Measurements from ENCODE around the gene SMOC2.

Gene SMOC2

DNA sequence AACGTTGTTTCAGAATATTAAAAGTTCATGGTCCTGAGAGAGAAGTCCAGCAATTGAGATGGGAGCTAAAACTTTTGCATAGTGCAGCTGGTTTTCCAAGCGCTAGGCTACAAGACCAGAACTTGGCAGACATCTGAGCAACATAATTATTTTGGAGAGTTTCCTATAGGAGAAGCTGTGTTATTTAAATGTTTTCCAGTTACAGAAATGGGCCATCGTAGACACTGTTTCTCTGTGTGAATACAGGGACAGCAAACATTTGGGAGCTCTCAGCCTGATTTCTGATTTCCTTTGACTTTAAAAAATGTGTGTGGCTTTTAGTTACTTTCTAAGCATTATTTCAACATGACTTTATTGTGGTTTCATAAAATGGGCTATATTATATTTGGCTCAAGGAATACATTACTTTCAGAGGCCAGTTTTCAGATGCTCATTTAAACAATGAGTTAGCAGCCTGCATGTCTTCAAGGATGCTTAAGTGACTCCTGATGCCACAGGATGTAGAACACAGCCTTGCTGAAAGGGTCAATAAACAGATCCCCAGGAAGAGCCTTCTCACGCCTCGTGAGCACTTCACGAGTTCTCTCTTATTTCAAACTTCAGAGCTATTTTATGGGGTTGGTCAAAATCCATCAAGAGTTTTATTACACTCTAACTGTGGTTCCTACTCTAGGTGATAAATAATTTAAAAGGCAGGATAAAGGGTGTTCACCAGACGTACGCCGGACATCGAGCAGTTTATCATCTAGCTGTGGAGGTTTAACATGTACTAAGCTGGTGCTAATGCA is 193.8 kb downstream of the SMOC2 start:
- no peak for DNase-seq

DNA sequence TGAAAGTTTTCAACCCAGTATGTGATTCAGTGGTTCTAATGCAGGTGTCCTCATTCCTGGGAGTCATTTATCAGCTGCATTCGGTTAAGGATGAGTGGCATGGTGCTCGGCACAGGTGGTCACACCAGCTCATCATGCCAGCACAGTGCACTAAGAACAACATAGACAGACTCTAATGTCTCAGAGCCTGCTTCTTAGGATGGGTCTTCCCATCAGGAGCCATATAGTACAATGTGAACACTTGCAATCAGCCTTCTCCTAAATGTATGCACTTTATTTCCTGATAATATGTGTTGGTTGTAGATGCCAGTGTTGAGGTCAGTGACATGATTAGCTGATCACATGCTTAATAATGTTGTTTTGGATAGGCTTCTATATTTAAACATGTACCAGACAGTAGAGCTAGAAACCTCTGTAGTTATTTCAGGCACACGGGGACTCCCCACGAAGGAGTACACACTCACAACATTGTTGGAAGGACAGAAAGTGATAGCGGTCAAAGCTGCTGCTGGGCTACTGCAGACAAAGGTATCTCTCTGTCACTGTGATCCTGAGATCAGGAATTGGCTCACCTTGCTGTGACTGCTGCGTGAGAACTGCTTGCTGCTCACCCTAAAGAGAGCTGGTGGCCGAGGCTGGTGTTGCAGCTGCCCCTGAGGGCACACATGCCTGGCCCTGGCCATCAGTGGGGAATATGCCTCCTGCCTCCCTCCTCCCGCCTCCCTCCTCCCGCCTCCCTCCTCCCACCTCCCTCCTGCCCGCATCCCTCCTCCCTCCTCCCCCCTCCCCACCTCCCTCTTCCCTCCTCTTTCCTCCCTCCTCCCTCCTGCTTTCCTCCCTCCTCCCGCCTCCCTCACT is 195.4 kb downstream of the SMOC2 start:
- no peak for DNase-seq

DNA sequence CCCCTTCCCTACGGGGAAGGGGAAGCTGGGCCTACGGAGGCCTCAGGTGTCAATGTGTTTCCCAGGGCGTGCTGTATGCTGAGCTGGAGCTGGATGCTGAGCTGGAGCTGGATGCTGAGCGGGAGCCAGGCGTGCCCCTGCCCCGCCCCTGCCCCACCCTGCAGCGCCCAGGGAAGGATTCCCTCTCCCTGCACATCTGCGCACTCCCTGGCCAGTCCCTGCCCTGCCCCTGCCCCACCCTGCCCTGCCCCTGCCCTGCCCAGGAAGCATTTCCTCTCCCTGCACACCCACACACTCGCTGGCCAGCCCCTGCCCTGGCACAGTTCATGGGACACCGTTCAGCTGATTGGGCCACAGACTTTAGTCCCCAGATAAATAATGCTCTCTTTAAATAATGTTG is 196.8 kb downstream of the SMOC2 start:
- no peak for DNase-seq

DNA sequence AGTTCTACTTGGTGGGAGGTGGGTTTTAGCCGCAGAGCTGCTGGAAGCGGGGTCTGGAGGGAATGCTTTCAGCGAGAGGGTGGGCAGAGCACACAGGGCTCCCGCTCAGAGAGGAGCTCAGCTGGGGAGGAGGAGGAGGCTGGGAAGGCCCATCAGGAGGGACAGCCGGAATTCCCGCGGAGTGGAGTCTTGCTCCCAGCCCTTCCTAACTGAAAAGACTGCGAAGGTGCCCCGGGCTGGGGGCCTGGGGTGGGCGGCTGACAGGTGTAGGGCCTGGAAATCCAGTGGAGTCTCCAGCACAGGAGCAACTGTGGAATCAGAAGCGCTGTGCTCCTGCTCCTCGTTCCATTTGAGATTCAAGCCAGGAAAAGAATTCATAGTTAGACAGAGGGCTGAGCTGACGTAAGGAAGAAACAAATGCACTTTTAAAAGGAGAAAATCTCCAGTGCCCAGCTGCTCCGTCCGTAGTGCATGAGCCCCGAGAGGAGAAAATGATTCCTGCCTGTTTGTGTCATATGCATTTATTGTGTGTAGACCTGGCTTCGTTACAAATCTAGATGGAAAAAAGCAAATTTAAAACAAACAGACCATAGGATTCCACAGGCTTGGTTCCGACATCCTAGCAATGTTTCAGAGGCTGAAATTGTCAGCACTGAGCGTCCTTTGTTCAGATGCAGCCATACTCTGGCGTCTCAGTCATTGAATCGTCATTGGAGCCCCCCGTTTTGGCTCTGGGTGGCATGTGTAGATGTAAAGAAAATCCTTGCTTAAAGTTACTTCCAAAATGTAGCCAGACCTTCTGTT is 197.7 kb downstream of the SMOC2 start:
- DNase-seq: no peak

DNA sequence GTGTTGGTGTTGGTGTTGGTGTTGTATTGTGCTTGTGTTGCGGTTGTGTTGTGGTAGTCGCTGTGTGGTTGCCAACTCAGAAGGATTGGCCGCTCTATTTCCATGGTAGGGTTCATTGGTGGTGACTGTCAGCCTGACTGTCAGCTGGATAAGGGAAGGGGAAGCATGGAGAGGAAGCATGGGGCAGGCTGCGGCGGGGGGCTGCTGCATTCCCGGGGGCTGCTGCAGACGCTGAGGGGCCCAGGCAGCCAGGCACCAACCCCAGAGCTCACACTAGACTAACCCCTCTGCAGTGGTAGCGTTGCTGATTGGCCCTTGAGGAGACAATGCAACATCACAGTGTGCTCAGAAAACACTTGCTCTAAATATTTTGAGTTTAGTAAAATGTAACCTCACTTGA is 199.2 kb downstream of the SMOC2 start:
- DNase-seq: no peak

DNA sequence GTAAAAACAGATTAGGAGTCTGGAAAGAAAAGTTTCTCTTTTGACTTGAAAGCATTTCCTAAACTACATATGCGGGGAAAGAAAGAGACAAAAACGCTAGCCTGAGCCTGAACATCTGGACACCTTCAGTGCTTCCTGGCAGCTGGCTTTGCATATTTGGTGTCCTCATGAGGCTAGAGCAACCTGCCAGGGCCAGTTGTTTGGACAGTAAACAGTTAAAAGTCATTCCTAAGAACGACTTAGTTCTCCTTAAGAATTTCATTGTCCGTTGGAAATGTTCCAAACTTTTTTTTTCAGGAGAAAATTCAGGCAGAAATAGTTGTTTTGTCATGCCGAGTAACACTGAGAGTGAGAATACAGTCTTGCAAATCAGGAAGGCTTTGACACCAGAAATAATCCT is 199.8 kb downstream of the SMOC2 start:
- no peak for DNase-seq

DNA sequence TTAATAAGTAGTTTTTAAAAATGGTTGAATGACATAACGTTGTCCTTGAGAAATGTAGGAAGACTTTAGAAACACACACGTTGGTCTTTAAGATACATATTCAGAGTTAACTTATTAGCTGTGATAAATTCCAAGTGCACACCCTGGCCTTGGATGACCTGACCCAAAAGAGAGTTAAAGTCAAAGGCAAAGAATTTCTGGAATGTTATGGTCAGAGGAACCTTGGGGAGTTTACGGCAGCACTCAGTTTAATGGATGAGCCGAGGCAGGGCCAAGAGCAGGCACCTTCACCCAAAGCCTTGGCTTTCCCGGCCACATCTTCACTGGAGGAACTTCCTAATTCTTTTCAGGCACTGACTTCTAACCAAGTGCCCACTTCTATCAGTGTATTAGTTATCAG is 200.5 kb downstream of the SMOC2 start:
- no peak for DNase-seq

DNA sequence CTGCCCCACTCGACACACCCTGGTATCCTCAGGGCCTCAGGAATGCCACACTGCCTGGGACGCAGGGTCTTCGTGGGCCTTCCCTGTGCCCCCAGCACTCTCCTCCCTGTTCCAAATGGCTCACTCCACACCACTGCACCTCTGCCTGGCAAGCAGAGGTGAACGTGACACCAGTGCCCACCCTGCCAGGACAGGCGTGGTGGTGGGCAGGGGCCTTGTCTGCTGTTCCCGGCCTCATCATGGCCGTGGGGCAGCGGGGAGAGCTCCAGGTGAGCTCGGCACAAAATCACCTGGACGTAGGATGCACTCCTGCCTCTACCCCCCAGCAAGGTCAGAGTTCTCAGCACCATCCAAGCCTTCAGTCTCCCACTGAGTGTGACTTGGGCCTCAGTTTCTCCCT is 202.4 kb downstream of the SMOC2 start:
- DNase-seq: no peak

DNA sequence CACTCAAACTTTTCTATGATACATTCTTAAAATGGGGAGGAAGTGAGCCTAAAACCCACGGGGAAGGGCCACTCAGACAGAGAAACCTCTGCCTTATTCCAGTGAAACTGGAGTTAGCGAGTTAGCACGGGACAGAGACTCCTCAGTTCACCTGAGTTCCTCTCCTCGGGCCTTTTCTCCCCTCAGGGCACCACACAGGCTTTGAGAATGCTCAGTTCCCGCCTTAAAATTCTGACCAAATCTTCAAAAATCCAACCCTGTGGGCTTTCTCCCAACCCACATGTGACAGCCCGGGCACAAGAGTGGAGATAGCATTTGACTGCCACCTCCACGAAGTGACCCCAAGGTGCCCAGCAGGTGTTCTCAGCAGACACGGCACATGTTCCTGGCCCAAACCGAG is 204.3 kb downstream of the SMOC2 start:
- no peak for DNase-seq

DNA sequence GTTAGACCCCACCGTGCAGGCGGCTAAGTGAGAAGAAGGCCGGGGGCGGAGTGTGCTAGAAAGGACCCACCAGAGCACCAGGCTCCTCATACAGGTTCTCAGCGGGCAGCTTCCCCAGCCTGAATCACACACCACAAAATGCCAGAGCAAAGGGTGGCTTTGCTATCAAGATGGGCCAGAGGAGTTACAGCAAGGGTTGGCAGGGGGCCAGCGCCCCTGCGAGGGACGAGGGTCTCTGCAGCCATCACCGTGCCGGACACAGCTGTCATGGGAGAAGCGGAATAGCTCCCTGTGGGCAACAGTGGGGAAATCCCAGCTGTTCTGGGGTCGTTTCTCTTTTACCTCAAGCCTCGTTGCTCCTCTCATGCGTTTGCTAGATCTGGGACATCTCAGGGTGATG is 206.3 kb downstream of the SMOC2 start:
- DNase-seq: no peak

DNA sequence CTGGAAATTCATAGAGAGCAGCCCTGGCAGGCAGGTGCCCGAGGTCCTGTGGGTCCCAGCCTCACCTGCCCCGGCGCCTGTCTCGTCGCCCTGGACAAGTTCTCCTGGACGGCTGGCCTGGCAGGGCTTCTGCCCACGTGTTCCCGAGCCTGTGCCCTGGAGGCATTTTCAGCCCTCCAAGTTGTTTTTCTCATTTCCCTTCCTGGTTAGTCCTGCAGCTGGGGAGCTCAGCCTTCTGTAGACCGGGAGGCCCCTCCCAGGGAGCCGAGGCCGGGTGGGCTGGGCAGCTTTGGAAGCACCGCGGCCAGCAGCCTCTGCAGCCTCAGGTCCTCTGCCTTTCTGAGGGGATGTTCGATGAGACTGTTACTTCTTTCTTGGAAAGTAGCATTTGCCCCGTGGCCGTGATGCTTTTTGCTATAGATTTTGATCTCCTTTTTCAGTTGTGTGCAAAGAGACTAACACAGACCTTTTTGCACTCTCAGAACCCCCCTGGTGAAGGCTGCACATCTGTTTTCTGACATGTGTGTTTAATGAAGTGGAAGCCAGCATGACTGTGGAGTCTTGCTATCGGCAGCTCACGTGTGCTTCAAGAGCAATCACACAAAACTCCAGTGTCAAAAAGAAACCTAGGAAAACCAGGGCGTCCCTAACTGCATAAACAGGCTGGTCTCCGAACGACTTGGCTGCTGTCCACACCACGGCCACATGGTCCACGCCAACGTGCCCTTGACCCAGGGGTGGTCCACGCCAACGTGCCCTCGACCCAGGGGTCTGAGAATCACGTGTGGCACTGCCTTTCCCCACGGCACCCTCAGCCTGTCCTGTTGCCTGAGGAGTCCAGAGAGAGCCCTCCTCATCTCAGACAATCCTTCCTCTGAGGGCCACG is 207.5 kb downstream of the SMOC2 start:
- no peak for DNase-seq

DNA sequence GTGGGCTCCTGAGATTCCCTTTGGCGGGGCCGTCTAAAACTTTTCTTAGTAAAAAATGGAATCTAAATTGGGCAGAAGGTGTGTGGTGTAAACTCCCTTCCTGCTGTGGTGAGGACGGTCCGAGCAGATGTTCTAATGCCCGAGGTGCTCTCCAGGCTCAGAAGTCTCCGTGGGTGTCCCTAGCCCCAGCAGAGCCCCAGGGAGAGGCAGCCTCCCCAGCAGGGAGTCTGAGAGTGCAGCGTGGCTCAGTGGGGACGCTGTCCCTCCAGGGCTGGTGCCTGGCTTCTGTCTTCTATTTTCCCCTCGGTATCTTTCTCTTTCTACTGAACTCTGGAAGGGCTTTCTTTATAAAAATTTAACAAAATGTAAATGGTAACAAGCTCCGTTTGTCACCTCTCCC is 208.2 kb downstream of the SMOC2 start:
- DNase-seq: no peak

DNA sequence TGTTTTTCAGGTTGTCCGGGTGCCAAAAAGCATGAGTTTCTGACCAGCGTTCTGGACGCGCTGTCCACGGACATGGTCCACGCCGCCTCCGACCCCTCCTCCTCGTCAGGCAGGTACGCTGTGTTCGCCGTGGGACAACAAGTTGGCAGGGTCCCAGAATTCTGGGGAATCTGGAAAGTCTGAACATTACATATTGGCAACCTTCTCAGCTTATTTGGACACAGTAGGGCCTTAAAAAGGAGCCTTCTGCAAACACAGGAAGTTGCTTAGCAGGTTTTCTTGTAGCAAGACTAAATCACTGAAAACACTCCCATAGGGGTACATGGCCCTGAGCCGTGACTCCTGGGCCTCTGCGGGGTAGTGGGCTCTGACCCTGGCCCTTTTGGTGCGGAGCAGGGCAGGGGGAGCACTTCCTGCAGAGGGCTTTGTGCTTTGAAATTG is 209.7 kb downstream of the SMOC2 start:
- no peak for DNase-seq

DNA sequence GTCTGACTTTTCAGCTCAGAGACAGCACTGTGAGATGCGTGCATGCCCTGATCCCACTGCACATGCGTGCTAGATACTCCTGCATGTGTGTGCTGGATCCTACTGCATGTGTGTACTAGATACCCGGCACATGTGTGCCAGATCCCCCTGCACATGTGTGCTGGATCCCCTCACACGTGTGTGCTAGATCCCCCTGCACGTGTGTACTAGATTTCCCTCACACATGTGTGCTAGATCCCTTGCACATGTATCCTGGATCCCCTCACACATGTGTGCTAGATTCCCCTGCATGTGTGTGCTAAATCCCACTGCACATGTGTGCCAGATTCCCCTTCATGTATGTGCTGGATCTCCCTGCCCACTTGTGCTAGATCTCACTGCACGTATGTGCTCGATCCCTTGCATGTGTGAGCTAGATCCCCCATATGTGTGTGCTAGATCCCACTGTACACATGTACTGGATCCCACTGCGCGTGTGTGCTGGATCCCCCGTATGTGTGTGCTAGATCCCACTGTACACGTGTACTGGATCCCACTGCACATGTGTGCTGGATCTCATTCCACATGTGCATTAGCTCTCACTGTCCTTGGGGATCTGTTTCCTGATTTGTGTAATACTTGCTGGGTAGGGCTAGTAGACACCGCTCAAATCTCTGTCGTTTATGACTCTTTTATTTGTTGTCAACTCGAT is 214.6 kb downstream of the SMOC2 start:
- no peak for DNase-seq

DNA sequence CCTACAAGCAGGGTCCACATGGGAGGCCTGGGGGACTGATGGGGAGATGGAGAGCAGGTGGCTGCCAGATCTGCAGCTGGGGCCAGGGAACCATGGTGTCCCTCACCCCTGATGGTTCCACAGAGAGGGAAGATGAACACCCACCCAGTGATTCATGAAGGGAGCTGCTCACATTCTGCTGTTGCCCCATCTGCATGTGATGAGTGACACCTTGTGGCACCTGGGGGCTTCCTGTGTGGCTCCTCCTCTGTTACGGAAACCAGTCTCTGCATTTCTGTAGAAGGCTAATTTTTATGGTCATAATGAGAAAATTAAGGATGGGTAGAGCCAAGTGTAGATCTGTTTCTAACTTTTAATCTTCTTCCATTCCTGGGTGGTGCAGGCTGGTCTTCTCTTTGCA is 217.1 kb downstream of the SMOC2 start:
- no peak for DNase-seq

DNA sequence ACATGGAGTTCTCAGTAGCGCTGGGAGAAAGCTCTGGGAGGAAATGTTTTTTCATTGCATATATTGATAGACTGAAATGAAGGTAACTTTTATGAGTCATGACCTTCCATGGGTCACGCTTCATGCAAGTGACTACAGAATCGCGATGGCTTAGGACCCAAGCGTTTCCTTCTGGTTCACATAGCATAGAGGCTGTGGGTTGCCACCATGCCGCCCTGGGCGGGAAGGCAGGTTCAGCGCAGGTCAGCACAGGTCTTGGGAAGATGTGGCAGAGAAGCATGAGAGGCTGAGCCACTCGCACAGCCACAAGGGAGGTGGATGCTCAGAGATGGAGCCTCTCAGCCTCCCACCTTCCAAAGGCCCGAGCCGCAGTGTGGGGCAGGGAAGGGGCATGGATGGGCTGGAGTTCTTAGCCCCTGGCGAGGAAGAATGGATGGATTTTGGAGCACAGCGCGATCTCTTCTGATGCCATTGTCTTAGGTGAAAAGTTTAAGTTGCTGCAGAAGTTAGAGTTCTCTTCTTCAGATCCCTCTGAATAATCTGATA is 219.5 kb downstream of the SMOC2 start:
- DNase-seq: no peak

DNA sequence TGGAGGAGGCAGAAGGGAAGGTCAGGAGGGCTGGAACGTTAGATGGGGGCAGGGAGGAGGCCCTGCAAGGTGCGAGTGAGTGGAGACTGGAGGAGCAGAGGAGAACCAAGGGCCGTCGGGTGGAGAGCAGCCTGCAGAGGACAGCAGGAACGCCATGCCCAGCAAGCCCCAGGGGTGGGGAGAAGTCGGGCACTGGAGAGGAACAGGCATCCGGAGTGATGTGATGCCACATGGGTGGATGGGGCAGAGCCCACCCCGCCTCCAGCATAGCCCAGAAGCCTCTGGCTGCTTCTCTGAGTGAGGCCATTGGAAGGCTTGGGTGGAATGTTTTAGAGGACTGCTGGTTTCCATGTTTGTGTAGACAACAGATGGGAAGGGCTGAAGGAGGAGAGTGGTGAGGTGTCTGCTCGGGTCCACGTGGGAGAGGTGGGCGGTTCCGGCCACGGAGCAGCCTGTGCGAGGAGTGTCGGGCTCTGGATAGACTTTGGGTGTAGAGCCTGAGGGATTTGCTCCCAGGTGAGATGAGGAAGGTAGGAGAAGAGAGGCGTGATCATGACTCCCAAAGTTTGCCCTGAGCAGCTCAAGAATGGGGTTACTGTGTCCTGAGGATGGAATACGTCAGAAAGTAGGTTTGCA is 221.4 kb downstream of the SMOC2 start:
- no peak for DNase-seq

DNA sequence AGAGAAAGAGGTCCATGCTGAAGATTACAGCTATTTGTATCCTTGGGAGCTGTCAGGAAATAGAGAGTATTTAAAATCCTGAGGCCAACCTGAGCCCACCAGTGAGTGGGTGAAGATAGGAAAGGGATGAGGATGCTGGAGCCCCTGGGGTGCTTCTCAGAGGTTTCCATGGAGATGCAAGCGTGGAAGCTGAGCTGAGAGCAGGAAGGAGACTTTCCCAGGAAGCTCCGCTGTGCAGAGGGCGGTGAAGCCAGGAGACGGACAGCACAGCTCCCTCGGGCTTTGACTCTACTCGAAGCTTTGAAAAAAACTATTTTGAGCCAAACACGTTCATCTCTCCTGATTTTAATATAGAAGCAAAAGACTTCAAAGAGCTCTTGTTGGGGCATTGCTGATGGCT is 222.1 kb downstream of the SMOC2 start:
- no peak for DNase-seq

DNA sequence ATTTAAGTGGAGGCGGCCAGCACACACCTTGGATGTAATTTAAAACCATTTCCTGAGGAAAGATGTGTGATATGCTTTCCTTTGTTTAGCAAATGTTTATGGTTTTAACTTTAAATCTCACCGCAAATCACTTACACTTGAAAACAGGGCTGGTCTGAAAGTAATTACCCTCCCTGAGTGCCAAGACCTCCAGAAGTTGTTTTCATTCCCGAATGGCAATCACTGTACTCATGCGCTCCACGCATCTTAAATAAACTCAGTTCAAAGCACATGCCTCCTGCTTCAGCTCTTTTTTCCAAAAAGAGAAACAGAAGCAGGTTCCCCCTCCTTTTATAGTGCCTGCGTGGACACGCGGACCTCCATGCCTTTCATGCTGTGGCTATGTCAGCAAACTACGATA is 224.0 kb downstream of the SMOC2 start:
- DNase-seq: no peak

DNA sequence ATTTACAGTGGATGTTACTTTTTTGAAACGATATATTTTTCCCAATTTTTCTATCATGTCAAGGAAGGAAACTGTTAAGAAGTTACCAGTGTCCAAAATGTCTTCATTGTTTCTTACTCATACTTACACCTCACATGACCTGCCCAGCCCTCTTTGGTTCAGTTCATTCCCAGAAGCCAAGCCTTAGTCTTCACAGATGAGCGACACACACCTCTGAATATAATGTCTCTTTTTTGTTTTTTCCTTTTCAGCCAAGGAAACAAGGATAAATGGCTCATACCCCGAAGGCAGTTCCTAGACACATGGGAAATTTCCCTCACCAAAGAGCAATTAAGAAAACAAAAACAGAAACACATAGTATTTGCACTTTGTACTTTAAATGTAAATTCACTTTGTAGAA is 225.2 kb downstream of the SMOC2 start:
- DNase-seq: no peak

Measured in central memory CD4-positive, alpha-beta T cell (primary cell).